Cortex of kidney (tissue), 1 donor: ENCODE measurements around the gene CDKAL1.

Experiments
- DNase-seq: peaks from one replicate; lab custom pipeline; 2025; lab: John Stamatoyannopoulos, UW

Gene CDKAL1

GRCh38 chr6:21142741-21143140, 608.5 kb downstream of the CDKAL1 start:
- no peak for DNase-seq

- DNase-seq = no peak
These were observed 609.4 kb downstream of the CDKAL1 start for GRCh38 chr6:21143645-21144044.

GRCh38 chr6:21144928-21145327, 610.7 kb downstream of the CDKAL1 start:
- DNase-seq = no peak

GRCh38 chr6:21147995-21148394, 613.7 kb downstream of the CDKAL1 start:
- no peak for DNase-seq

GRCh38 chr6:21149470-21149869, 615.2 kb downstream of the CDKAL1 start:
- no peak for DNase-seq

GRCh38 chr6:21150667-21151066, 616.4 kb downstream of the CDKAL1 start:
- DNase-seq = no peak

GRCh38 chr6:21151119-21151518, 616.9 kb downstream of the CDKAL1 start:
- no peak for DNase-seq

- DNase-seq = no peak
These were observed 617.3 kb downstream of the CDKAL1 start for GRCh38 chr6:21151530-21151929.

GRCh38 chr6:21157186-21157929, 623.1 kb downstream of the CDKAL1 start:
- DNase-seq = no peak

- no peak for DNase-seq
These were observed 623.9 kb downstream of the CDKAL1 start for GRCh38 chr6:21158149-21158548.

GRCh38 chr6:21158873-21159272, 624.6 kb downstream of the CDKAL1 start:
- no peak for DNase-seq

- DNase-seq = no peak
These were observed 625.2 kb downstream of the CDKAL1 start for GRCh38 chr6:21159465-21159864.

- DNase-seq = no peak
These were observed 627.5 kb downstream of the CDKAL1 start for GRCh38 chr6:21161707-21162106.

GRCh38 chr6:21163110-21163837, 629.0 kb downstream of the CDKAL1 start:
- no peak for DNase-seq

GRCh38 chr6:21163838-21164180, 629.6 kb downstream of the CDKAL1 start:
- DNase-seq = no peak

GRCh38 chr6:21164768-21165326, 630.6 kb downstream of the CDKAL1 start:
- DNase-seq = no peak

- DNase-seq = no peak
These were observed 632.5 kb downstream of the CDKAL1 start for GRCh38 chr6:21166754-21167153.

- no peak for DNase-seq
These were observed 633.5 kb downstream of the CDKAL1 start for GRCh38 chr6:21167790-21168189.

GRCh38 chr6:21171801-21172200, 637.5 kb downstream of the CDKAL1 start:
- no peak for DNase-seq

GRCh38 chr6:21173031-21173430, 638.8 kb downstream of the CDKAL1 start:
- no peak for DNase-seq

- no peak for DNase-seq
These were observed 639.4 kb downstream of the CDKAL1 start for GRCh38 chr6:21173678-21174077.

- DNase-seq = no peak
These were observed 641.9 kb downstream of the CDKAL1 start for GRCh38 chr6:21176197-21176596.

GRCh38 chr6:21180155-21180554, 645.9 kb downstream of the CDKAL1 start:
- DNase-seq = no peak
